Adrenal gland (tissue), 5 donors: Measurements from ENCODE around the gene ADAM15.

Source experiments
- POLR2A ChIP-seq, 2 donors: fragments of 450-650 bp; IDR thresholded peaks; one replicate each; pipeline ENCODE4 v1.6.1; 2017; ENCODE audit warnings: antibody characterized with exemption in 2 of 2, mild to moderate bottlenecking in 2 of 2, moderate library complexity in 1 of 2
- TF ChIP-seq, protein P1 (sequence below), 6 experiments: fragments of 450-650 bp in 4 of 6; fragments of 200-600 bp in 2 of 6; sonication (generic) in 1 of 6; IDR thresholded peaks; 1 replicate in 5 of 6; 2 replicates in 1 of 6; pipeline versions ENCODE4 v1.5.1 to v1.8.0; 2016 to 2021; ENCODE audit warnings: antibody characterized with exemption in 6 of 6, mild to moderate bottlenecking in 2 of 6, moderate library complexity in 1 of 6
- donor health status: DM: no; HTN: no; CAD: no.

DNA sequence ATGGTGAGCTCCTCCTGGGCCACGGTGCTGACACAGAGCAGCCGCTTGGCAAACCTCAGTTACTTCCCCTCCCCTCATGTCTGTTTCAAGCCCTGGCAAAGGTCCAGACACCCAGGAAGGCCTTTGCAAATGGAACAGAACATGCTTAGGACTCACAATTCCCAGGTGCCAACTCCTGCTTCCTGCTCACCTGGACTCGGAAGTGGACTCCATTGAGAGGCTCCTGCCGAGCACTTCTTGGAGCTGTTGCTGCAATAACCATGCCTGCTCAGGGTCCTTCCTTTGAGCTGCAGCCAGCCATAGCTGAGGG lies 28.2 kb upstream of the ADAM15 start:
- TF ChIP-seq, protein P1, sequence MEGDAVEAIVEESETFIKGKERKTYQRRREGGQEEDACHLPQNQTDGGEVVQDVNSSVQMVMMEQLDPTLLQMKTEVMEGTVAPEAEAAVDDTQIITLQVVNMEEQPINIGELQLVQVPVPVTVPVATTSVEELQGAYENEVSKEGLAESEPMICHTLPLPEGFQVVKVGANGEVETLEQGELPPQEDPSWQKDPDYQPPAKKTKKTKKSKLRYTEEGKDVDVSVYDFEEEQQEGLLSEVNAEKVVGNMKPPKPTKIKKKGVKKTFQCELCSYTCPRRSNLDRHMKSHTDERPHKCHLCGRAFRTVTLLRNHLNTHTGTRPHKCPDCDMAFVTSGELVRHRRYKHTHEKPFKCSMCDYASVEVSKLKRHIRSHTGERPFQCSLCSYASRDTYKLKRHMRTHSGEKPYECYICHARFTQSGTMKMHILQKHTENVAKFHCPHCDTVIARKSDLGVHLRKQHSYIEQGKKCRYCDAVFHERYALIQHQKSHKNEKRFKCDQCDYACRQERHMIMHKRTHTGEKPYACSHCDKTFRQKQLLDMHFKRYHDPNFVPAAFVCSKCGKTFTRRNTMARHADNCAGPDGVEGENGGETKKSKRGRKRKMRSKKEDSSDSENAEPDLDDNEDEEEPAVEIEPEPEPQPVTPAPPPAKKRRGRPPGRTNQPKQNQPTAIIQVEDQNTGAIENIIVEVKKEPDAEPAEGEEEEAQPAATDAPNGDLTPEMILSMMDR (IDR thresholded peaks at IDR 0.05): no peak
- TF ChIP-seq POLR2A (IDR thresholded peaks at IDR 0.05): no peak
